Activated CD4-positive, alpha-beta T cell treated with anti-CD3 and anti-CD28 coated beads, Interleukin-2, Interleukin-6, amounts not matched to agents 100 ng/mL and 50 ng/mL, durations not matched to agents 16 hours and 8 hours (primary cell): ENCODE data around the gene SMPD2.

Experiments used
- DNase-seq: peaks from one replicate; pipeline ENCODE4 v3.0.0-alpha.2; 2020

Gene SMPD2

GRCh38 chr6:109461733-109462526 lies 21.4 kb downstream of the SMPD2 start:
- no peak for DNase-seq

- no peak for DNase-seq
Measured at GRCh38 chr6:109465772-109466171, 25.2 kb downstream of the SMPD2 start.

- no peak for DNase-seq
Measured at GRCh38 chr6:109466212-109466923, 25.8 kb downstream of the SMPD2 start.

- DNase-seq = no peak
Measured at GRCh38 chr6:109467696-109468095, 27.2 kb downstream of the SMPD2 start.

DNA sequence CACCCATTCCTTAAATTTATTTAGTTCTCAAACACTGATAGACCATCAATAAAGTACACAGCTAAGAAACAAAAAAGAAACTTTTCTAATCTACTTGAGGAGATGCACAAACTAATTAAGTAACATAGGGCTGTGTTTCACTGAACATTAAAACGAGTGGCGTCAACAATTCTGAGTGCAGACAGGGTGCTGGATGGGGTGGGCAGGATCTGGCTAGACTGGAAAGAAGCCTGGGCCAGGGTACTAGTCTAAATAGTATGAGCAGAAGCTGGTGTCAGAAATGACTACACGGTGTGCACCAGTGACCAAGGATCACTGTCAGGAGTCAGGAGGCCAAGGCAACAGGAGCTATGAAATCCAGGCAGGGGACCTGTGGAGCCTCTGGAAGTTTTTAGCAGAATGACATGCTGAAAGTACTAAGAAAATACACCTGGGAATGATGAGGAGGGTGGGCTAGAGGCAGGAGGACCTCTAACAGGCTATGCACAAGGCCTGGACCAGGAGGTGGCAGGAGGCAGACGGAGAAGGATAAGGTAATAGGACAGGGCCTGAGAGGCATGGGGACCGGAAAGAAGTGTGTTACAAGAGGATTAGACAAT lies 29.2 kb downstream of the SMPD2 start:
- DNase-seq = no peak

DNA sequence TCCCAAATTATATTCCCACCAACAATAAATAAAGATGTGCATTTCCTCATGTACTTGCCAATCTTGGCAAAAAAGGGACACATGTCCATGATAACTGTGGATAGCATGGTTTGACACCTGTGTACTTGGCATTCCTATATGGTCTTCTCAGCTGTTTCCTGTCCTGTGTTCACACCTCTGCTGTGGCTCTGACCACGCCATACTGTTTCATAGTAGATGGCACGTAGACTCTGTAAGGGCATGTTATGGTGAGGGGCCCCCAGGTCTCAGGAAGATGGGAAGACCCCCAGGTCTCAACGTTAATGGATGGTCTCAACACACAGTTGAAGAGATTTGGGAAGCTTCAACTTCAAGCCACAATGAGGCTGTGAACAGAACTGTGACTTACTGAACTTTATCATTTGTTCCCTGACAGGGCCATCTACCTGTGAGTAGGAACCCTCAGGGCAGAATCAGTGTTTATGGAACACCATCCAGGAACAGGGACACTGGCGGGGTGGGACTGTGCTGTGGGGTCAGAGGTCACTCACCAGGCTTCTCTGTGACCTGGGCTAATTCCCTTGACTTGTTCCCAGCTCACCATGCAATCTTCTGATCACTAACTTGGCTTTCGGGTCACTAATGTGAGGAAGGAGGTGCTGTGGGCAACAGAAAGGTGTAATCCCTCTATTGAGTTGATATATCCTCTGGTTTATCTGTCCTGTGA lies 30.7 kb downstream of the SMPD2 start:
- no peak for DNase-seq

GRCh38 chr6:109472132-109472995 lies 31.8 kb downstream of the SMPD2 start:
- no peak for DNase-seq

GRCh38 chr6:109473120-109473519 lies 32.6 kb downstream of the SMPD2 start:
- DNase-seq = no peak

DNA sequence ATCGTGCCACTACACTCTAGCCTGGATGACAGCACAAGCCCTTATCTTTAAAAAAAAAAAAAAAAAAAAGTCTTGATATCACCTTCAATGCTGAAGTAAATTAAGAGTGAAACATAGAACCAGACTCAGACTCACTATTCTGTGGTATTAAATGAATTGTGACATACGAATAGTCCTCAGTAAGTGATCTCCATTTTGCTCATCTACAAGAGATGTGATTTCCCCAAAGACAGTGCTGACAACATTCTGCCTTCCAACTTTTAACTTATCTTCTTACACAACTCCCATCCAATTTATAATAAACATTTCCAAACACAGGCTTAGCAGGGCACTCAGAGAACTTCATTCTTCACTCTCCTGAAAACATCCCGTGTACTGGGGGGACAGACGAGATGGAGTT lies 34.5 kb downstream of the SMPD2 start:
- no peak for DNase-seq

DNA sequence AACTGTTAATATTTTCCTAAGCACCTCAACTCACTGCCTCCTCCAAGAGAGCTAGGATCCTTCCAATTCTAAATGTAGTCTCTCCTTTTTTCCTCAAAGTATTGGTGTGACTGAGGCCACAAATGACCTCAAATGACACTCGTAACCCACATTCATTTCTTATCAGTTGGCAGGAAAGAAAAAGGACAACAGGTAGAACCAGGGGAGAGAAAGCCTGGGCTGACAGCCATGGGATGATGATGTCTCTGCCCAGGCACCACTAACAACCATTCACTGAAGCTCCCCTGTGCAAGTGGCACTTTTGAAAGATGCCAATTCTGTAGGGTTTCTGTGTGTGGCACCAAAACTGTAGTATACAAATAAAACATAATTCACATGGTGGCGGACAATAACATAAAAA lies 35.1 kb downstream of the SMPD2 start:
- no peak for DNase-seq

- no peak for DNase-seq
Measured at GRCh38 chr6:109477184-109477583, 36.7 kb downstream of the SMPD2 start.

DNA sequence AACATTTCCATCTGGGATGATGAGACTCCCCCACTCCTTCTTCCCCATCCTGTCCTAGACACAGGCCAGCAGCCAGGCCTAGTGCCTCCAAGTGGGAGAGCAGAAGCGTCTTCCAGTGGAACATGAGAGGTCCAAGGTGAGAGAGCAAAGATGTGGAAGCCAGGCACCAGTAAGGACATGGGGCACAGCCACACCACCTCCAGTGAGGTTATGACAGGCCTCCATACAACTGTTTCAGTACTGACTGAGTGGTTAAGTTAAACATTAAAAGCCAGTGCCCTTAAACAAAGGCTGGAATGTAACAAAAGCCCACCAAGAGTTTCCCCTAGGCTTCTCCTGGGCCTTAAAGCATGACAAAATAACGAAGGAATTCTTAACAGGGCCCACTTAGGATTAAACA lies 37.2 kb downstream of the SMPD2 start:
- DNase-seq = no peak

GRCh38 chr6:109478222-109478805 lies 37.8 kb downstream of the SMPD2 start:
- no peak for DNase-seq

GRCh38 chr6:109478841-109479624 lies 38.5 kb downstream of the SMPD2 start:
- DNase-seq = no peak

GRCh38 chr6:109480993-109481480 lies 40.5 kb downstream of the SMPD2 start:
- DNase-seq = no peak

DNA sequence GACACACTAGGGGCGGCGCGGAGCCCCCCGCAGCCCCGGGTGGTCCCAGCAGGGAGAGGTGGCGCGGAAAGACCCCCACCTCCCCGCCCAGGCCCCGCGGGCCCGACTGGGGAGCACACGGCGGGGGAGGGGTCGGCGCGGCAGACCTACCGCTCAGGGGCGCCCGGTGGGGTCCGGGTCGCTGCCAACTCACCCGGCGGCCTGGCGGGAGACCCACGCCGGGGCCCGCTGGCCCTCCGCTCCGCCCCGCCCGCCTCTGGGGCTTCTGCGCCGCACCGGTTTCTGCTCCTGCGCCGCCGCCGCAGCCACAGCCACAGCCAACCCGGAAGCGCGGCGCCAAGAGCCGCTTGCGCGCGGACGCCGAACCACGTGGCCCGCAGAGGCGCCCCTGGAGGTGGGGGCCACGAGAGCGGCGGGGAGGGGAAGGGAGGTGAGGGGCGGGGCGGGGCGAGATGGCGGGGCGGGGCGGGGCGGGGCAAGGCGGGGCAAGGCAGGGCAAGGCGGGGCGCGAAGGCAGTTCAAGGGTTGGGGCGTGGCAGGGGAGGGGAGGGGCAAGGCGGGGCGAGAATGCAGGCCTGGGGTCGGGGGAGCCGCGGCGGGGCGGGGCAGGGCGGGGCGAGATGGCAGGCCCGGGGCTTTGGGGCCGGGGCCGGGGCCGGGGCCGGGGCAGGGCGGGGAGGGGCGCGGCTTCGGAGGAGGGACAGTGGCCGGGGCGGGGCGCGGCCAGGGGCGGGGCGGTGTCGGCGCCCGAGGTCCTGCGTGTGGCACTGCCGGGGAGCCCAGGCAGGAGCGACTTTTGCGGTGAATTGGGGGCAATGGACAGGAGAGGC lies 42.6 kb downstream of the SMPD2 start, which contains the start of gene ZBTB24:
ZBTB24 (minus strand) TSS at position 315 of the 830 bp plus-strand sequence. CDS start 1,193 bp downstream, outside the sequence.
- DNase-seq = peak; percentile 95

- DNase-seq = no peak
Measured at GRCh38 chr6:109483735-109484057, 43.2 kb downstream of the SMPD2 start.

GRCh38 chr6:109484122-109484521 lies 43.6 kb downstream of the SMPD2 start:
- no peak for DNase-seq

- no peak for DNase-seq
Measured at GRCh38 chr6:109485266-109485935, 44.9 kb downstream of the SMPD2 start.
